Stimulated activated CD8-positive, alpha-beta memory T cell treated with anti-CD3 and anti-CD28 coated beads, Interleukin-4, amount 100 ng/mL, for 4 hours (primary cell): ENCODE results near the gene NUFIP2.
"Not testable (repeated sequence)": the region's sequence is repeated elsewhere in the genome, so short reads cannot be mapped to it uniquely, and the experiment has no call there.

ENCODE experiments used
- DNase-seq, 2 donors: peaks; one replicate each; pipeline ENCODE4 v3.0.0-alpha.2; 2020; ENCODE audit warnings: low read depth in 2 of 2, low spot score in 1 of 2

The NUFIP2 gene

GRCh38 chr17:29240968-29241963 lies 52.7 kb downstream of the NUFIP2 start:
- no peak for DNase-seq

- DNase-seq = no peak
These were observed 53.5 kb downstream of the NUFIP2 start for GRCh38 chr17:29240477-29240876.

DNA sequence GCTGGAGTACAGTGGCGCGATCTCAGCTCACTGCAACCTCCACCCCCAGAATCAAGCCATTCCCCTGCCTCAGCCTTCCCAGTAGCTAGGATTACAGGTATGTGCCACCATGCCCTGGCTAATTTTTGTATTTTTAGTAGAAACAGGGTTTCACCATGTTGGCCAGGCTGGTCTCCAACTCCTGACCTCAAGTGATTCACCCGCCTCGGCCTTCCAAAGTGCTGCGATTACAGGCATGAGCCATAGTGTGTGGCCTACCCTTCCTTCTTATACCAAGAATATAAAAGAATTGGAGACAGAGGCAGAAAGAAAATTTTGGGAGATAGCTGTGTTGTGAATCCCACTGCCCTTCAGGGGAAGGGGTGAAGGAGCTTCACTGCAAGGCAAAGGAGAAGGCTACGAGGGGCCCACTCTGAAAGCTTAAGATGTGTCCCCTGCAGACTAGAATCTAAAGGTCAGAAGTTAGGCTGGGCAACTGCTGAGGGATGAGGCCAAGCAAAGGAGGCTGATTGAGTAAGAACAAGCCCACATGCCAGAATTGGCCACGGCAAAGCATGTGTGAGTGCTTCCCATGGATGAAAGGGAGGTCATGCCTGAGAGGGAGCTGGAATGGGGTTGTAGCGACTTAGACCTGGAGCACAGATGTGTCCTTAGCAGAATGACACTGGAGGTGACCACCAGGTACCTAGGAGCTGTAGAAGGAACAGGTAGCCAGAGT lies 55.7 kb downstream of the NUFIP2 start:
- no peak for DNase-seq

DNA sequence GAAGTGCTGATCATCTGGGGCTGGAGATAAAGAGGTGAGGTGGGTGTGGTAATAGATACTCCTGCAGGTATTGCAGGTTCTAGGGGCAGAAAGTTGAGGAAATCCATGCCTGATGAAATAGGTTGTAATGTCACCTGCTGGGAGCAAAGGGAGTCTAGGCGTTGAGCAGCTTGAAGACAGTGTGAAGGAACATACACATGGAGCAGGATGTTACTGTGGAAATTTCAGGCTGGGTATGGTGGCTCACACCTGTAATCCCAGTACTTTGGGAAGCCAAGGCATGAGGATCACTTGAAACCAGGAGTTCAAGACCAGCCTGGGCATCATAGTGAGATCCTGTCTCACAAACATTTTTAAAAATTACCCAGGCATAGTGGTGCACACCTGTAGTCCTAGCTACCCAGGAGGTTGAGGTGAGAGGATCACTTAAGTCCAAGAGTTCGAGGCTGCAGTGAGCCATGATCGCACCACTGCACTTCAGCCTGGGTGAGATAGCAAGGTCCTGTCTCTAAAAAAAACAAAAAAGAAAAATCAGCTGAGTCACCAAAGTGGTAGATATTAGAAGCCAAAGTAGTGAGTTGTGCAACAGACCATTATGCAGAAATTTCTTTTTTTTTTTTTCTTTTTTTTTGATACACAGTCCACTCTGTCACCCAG lies 56.3 kb downstream of the NUFIP2 start:
- DNase-seq = no peak

DNA sequence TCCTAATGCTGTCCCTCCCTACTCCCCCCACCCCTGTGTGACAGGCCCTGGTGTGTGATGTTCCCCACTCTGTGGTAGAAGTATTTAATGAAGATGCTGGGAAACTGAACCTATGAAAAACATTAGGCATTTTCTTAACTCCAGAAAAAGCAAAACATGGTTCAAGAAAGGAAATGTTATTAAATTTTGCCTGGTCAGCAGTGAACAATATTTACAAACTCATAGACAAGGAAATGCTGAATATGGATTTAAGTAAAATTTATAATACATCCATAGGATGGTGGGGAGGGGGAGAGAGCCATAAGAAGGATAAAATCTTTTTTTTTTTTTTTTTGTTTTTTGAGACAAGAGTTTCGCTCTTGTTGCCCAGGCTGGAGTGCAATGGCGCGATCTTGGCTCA lies 58.0 kb downstream of the NUFIP2 start:
- no peak for DNase-seq

- not testable (repeated sequence) for DNase-seq
These were observed 59.0 kb downstream of the NUFIP2 start for GRCh38 chr17:29234972-29235371.

DNA sequence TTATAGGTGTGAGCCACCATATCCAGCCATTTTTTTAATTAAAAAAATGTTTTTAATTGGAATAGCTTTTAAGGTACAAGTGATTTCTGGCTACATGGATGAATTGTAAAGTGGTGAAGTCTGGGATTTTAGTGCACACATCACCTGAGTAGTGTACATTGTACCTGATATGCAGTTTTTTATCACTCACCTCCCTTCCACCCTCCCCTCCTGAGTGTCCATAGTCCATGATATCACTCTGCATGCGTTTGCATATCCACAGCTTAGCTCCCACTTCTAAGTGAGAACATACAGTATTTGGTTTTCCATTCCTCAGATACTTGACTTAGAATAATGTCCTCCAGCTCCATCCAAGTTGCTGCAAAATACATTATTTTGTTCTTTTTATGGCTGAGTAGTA lies 60.6 kb downstream of the NUFIP2 start:
- DNase-seq = no peak

GRCh38 chr17:29225396-29225795 lies 68.6 kb downstream of the NUFIP2 start:
- no peak for DNase-seq

DNA sequence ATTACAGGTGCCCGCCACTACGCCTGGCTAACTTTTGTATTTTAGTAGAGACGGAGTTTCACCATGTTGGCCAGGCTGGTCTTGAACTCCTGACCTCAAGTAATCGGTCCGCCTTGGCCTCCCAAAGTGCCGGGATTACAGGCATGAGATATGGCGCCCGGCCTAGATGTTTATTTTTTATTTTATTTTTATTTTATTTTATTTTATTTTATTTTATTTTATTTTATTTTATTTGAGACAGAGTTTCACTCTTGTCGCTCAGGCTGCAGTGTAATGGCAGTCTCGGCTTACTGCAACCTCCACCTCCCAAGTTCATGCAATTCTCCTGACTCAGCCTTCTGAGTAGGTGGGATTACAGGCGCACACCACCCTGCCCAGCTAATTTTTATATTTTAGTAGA lies 72.6 kb downstream of the NUFIP2 start:
- not testable (repeated sequence) for DNase-seq

DNA sequence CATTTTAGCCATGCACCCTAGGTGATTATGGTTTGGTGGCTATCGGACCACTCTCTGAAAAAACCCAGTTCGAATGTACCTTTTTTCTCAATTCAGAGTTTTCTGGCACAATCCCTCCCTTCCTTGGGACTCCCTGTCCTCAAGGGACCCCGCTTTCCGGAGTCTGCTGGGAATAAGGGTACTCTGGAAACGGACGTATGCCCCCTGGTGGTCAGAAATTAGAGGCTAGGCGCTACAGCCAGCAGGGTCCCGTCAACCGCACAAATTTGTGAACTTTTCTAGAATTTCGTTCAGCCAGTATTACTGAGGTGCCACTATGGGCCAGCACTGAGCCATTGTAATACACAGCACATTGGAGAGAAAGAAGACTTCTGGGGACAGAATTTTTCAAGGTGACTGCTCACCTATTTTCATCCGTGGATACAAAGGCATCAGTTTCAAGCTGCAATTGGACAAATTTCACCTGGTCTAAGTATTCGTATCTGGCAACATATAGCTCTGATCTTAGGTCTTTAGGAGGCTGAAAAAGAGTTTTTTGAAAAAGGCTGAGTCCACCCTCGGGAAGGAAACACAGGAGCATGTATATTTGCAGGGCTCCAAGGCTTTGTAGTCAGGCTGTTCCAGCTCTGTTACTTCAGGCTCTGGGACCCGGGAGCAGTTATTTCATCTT lies 74.4 kb downstream of the NUFIP2 start:
- DNase-seq = peak; percentile 37 to 48

GRCh38 chr17:29216856-29217255 lies 77.1 kb downstream of the NUFIP2 start:
- no peak for DNase-seq

GRCh38 chr17:29216181-29216580 lies 77.8 kb downstream of the NUFIP2 start:
- DNase-seq = no peak

DNA sequence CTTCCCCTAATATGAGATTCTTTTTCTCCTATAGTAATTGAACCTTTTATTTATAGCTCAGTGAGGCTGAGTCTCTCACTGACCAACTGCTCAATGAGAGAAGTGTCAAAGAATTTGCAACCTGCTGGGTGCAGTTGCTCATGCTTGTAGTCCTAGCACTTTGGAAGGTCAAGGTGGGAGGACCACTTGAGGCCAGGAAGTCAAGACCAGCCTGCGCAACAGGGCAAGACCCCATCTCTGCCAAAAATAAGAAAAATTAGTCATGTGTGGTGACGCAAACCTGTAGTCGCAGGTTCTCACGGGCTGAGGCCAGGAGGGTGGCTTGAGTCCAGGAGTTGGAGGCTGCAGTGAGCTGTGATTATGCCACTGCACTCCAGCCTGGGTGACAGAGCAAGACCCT lies 78.2 kb downstream of the NUFIP2 start:
- no peak for DNase-seq

GRCh38 chr17:29215174-29215573 lies 78.8 kb downstream of the NUFIP2 start:
- DNase-seq = no peak

DNA sequence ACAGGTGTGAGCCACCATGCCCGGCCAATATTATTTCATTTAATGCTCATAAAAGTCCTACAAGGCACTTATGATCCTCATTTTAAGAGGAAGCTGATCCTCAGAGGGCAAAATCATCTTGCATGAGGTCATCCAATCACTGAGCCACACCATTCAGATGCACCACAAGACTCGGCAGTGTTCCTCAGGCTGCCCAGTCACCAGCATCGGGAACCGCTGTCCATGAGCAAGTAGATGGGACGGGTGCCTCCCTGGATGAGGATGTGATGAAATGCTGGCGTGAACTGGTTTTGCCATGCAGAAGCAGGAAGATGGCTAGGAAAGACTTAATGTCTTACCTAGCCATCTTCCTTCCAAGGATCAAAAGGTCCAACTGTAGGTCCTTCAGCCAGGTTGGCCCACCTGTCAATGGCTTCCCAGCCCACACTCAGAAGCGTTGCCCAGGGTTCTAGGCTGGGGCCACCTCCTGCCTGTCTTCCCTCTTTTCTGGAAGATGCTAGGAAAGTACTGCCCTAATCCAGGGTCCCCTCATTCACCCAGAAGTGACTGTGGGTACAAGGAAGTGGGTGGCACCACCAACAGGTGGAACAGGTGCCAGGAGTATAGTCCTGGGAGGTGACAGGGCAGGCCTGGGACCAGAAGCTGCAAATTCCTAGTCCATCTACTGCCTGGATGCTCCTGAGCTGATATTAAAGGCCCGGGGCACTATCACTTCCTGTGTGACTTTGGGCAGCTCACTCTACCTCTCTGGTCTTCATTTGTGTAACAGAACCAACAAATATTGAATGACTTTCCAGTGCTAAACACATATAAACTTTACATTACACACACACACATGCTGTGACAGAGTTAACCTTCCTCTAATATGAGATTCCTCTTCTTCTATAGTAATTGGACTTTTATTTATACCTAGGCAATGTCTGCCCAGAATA lies 79.5 kb downstream of the NUFIP2 start:
- DNase-seq = no peak

DNA sequence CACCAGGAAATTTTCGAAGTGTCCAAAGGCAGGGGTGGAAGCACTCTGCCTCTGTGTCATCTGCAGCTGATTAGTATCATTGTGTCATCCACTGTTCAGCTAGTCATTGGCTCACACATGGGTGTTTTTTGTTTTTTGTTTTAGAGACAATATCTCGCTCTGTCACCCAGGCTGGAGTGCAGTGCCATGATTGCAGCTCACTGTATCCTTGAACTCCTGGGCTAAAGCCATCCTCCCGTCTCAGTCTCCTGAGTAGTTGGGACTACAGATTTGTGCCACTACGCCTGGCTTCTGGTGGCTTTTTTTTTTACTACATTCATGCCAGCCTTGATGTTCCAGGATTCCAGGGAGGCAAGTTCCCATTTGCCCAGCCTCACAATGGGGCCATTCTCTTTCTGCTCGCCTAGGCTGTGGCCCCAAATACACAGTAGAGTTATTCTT lies 81.2 kb downstream of the NUFIP2 start:
- DNase-seq = no peak

DNA sequence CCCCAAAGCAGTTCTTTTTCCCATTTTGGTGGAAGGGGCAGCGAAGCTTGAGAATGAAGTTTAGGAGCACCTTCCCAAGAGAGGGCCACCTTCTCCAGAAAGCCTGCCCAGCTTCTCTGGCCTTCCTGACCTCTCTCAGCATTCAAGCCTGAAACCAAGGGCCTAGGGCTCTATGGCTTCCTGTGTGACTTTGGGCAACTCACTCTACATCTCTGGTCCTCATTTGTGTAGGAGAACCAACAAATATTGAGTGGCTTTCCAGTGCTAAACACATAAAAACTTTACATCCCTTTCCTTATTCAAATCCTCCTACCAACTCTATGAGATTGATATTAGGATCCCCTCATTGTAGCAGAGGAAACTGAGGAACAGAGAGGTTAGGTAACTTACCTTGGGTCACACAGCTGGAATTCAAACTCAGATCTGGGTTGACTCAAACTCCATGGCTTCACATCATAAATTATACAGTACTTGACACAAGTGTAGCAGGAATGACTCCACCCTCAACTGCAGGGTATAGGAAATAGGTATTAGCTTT lies 81.8 kb downstream of the NUFIP2 start:
- no peak for DNase-seq

DNA sequence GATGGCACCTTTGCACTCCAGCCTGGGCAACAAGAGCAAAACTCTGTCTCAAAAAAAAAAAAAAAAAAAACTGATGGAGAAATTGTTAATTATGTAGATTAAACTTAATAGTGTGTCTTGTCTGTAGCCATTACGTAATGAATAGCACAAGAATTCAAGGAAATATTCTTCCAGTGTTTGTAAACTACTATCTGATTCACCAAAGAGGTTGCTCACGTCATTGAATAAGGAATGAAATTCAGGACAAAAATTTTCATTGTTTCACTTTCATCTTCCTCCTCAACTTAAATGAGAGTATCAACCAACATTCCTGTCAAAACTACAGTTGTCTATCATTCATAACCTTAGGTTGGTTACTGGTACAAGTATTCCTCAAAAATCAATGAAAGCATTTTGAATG lies 83.1 kb downstream of the NUFIP2 start:
- DNase-seq = no peak

GRCh38 chr17:29209073-29209472 lies 84.9 kb downstream of the NUFIP2 start:
- no peak for DNase-seq

GRCh38 chr17:29207975-29208374 lies 86.0 kb downstream of the NUFIP2 start:
- no peak for DNase-seq
